ENCODE data around the gene COL16A1. TPM values are rescaled to one million over a fixed set of nuclear protein-coding genes. Genes with fewer than 3 reads are reported as not detected.

The COL16A1 gene
- total RNA-seq, 4 donors from 2014 or later = 14.3 to 135 (median 40.1) TPM

DNA sequence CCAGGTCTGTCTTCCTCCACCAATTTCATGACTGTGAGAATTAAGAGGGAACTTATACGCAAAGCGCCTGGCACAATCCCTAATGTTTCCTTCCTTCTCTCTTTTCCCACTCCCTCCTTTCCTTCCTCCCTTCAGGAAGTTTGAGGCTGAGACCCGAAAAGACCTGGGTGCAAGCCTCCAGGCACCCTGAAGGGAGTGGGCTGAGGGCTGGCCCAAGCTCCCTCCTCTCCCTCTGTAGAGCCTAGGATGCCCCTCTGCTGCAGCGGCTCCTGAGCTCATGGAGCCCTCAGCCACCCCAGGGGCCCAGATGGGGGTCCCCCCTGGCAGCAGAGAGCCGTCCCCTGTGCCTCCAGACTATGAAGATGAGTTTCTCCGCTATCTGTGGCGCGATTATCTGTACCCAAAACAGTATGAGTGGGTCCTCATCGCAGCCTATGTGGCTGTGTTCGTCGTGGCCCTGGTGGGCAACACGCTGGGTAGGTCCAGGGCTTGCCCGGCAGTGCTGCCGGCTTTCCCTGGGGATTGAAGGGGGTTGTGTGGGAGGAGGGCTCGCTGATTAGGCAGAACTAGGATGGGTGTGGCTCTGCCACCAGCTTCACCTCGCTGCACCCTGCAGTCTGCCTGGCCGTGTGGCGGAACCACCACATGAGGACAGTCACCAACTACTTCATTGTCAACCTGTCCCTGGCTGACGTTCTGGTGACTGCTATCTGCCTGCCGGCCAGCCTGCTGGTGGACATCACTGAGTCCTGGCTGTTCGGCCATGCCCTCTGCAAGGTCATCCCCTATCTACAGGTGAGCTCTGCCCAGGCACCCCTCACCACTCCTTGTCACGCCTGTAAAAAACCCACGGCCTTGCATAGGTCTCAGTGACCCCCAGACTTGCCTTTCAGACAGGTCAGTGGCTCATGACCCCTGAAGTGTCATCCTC, 84.6 kb downstream of the COL16A1 start:
- no peaks in the 10 kb centered on the region for H3K36me3 ChIP-seq
- peaks cover 20% of the 10 kb centered on the region for H3K27me3 ChIP-seq
- H3K9me3 ChIP-seq = no peaks in the 10 kb centered on the region
- TF ChIP-seq CTCF (IDR thresholded peaks at IDR 0.05) (no peak), EP300 (IDR thresholded peaks at IDR 0.05; ENCODE audit: low read depth) (no peak), POLR2AphosphoS5 (IDR thresholded peaks at IDR 0.05) (no peak), POLR2A (IDR thresholded peaks at IDR 0.05) (no peak)
- H3K27ac ChIP-seq = no peak overlapping the region
- H3K4me3 ChIP-seq = no peak overlapping the region
- 41 to 68% methylated on average over 4 to 22 of the region's 23 CpGs for WGBS, 2 donors (ENCODE audit: low coverage in 1 of 2)
- in situ Hi-C loops (cut with MboI; ENCODE audit: low pct_ligation_motif_present in 1 of 4, low pct_unique_long_range_greater_than_20kb in 1 of 4, low sequenced_read_pairs in 3 of 4) = no loop called here
- intact Hi-C loops (cut with DNase I; ENCODE audit: low total_unique reads) = no loop called here
- no peak for DNase-seq
- peaks cover 4 to 13% (median 10%) of the 10 kb centered on the region in 4 donors for H3K4me1 ChIP-seq

DNA sequence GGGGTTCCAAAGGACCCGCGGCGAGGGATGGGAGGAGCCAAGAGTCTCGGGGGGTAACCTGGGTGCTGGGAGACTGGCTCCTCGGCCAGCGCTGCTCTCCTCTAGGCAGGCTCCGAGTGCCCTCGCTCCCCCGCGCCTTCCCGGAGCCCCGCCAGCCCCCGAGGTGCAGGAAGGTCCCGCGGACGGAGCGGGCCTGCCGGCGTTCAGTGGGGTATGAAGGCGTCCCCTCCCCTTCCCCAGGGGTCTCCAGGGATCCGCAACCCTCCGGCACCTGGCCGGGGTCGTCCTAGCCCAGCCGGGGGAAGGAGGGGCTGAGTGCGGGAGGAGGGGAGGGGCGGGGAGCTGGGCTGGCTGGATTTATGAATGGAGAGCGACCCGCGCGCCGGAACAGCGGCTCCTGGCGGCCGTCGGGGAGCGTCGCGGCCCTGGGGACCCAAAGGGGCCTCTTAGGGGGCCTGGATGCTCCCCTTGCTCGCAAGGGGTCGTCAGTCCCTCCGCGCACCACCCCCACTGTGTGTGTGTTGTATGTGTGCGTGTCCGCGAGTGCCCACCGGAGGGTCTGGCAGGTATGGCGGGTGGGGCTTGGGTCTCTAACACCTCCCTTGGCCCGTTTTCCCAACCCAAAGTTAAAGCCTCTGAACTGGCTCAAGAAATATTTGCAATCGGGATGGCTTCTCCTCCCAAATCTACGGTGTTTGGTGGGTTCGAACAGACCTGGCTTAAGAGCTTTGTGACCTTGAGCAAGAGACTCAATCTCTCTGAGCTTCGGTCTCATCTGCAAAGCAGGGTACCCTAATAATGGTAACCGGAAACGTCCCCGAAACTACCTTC, 85.7 kb downstream of the COL16A1 start:
- Histone ChIP-seq H3K4me1 (peaks cover 4 to 13% (median 10%) of the 10 kb centered on the region in 4 donors), H3K27ac (no peak overlapping the region), H3K27me3 (peaks cover 20% of the 10 kb centered on the region), H3K4me3 (peak overlapping the region in 3 of 4 donors; percentile 24 to 51 (median 47)), H3K9me3 (no peaks in the 10 kb centered on the region), H3K36me3 (no peaks in the 10 kb centered on the region)
- intact Hi-C loops (cut with DNase I; ENCODE audit: low total_unique reads) (no loop called here), in situ Hi-C loops (cut with MboI; ENCODE audit: low pct_ligation_motif_present in 1 of 4, low pct_unique_long_range_greater_than_20kb in 1 of 4, low sequenced_read_pairs in 3 of 4) (no loop called here)
- DNase-seq = peak; percentile 38
- peak; percentile 69 to 89 (median 79) for TF ChIP-seq CTCF (IDR thresholded peaks at IDR 0.05)
- TF ChIP-seq POLR2AphosphoS5 (IDR thresholded peaks at IDR 0.05) = no peak
- TF ChIP-seq EP300 (IDR thresholded peaks at IDR 0.05; ENCODE audit: low read depth) = no peak
- WGBS, 2 donors (ENCODE audit: low coverage in 1 of 2) = 30% methylated on average over 22 of the region's 56 CpGs; no CpG with 5 or more reads in 1 of the 2 donors

GRCh38 chr1:31617218-31617915, 86.5 kb downstream of the COL16A1 start, which contains the start of gene HCRTR1:
Gene HCRTR1, plus strand, starts transcription at chr1:31617689. Its CDS starts 1,504 bp downstream, at chr1:31619193.
- DNase-seq = no peak
- no peak within 1 kb of the TSS for H3K27ac ChIP-seq
- TF ChIP-seq POLR2AphosphoS5 (IDR thresholded peaks at IDR 0.05) (no peak), POLR2A (IDR thresholded peaks at IDR 0.05) (no peak), EP300 (IDR thresholded peaks at IDR 0.05; ENCODE audit: low read depth) (no peak), CTCF (IDR thresholded peaks at IDR 0.05) (no peak)
- peaks cover 20% of the 10 kb centered on the region for H3K27me3 ChIP-seq
- H3K4me3 ChIP-seq = peak within 1 kb of the TSS in 3 of 4 donors; percentile 24 to 51 (median 47)
- WGBS, 2 donors (ENCODE audit: low coverage in 1 of 2) = 7 to 13% methylated on average over 2 to 30 of the region's 48 CpGs
- H3K4me1 ChIP-seq = peaks cover 4 to 13% (median 10%) of the 10 kb centered on the region in 4 donors
- in situ Hi-C loops (cut with MboI; ENCODE audit: low pct_ligation_motif_present in 1 of 4, low pct_unique_long_range_greater_than_20kb in 1 of 4, low sequenced_read_pairs in 3 of 4) (no loop called here), intact Hi-C loops (cut with DNase I; ENCODE audit: low total_unique reads) (no loop called here)
- no peaks in the 10 kb centered on the region for H3K36me3 ChIP-seq
- no peaks in the 10 kb centered on the region for H3K9me3 ChIP-seq

All from transverse colon (tissue), 4 donors.